Psoas muscle (tissue), 8 donors: ENCODE data around the gene INO80C. TPM values are rescaled to one million over a fixed set of nuclear protein-coding genes. Genes with fewer than 3 reads are reported as not detected.

ENCODE experiments used
- ATAC-seq, 4 donors: fragments of 200-7000 bp; cut with Tn5 transposase; one replicate each; pipeline ENCODE4 v1.9.1; 2020; ENCODE audit warnings: moderate library complexity in 3 of 4, mild to moderate bottlenecking in 2 of 4
- DNase-seq, 2 donors: peaks; one replicate each; pipeline ENCODE4 v3.0.0-alpha.2; 2020
- H3K27ac ChIP-seq: fragments of 200-600 bp; one replicate; pipeline ENCODE4 v1.8.0; 2022
- H3K27me3 ChIP-seq, 3 donors: fragments of 200-600 bp in 1 of 3; one replicate each; pipeline versions ENCODE4 v1.6.1 to v1.8.0; 2013 to 2022; ENCODE audit warnings: low read length in 2 of 3, mild to moderate bottlenecking in 2 of 3, moderate library complexity in 1 of 3; ENCODE audit not compliant: insufficient read depth in 3 of 3
- H3K36me3 ChIP-seq, 2 donors: fragments of 200-600 bp in 1 of 2; one replicate each; pipeline versions ENCODE4 v1.6.1 to v1.8.0; 2013 to 2022; ENCODE audit warnings: low read depth in 1 of 2, mild to moderate bottlenecking in 1 of 2, moderate library complexity in 1 of 2; ENCODE audit not compliant: insufficient read depth in 1 of 2
- H3K4me1 ChIP-seq: fragments of 200-600 bp; one replicate; pipeline ENCODE4 v1.8.0; 2022
- H3K4me3 ChIP-seq: fragments of 200-600 bp; one replicate; pipeline ENCODE4 v1.8.0; 2022; ENCODE audit warnings: mild to moderate bottlenecking
- H3K9me3 ChIP-seq: fragments of 200-600 bp; one replicate; pipeline ENCODE4 v1.8.0; 2022
- CTCF ChIP-seq: fragments of 200-600 bp; IDR thresholded peaks from one replicate; pipeline ENCODE4 v1.8.0; 2022; ENCODE audit warnings: antibody characterized with exemption
- WGBS, 3 donors: extraction: QIAGEN DNeasy Blood & Tissue Kit; methylation state at CpG; one replicate each; pipeline versions ENCODE4 v1.1.6 to v1.1.7; 2013; 5-methylcytosine and 5-hydroxymethylcytosine counted together
- intact Hi-C, 2 donors: fragments of 100-400 bp; cut with DNase I; formaldehyde crosslinking; loops; one replicate each; pipeline versions ENCODE4 v1.11.0 to v1.14.2; 2022
- polyA plus RNA-seq, 3 donors: library from polyadenylated mRNA; stranded (reverse); fragments of 200-250 nt; gene quantifications; one replicate each; pipeline ENCODE4 v1.2.3, GENCODE V29; 2013
- total RNA-seq, 4 donors: library from RNA; stranded (reverse); fragmentation: NEBNext Ultra II Directional in 2 of 4; extraction: Animal tissue kit (Norgen Biotek cat#: 25700) in 2 of 4; gene quantifications; one replicate each; pipeline versions ENCODE4 v1.2.1 to v1.2.4, GENCODE V29; 2021 to 2023
- donor health status: healthy with polysubstance abuse.
- donor health status: DM: no; HTN: no; CAD: no; lungs with moderate emphysema.
- donor health status: Bipolar disorder and iron deficiency.
- donor health status: healthy.
- donor health status: DM: yes; HTN: yes; CAD: no.
- donor health status: DM: no; HTN: no; CAD: no.
- donor health status: DM: no; HTN: no; CAD: no.
- donor health status: DM: yes; HTN: yes; CAD: no.

INO80C gene
- total and polyA plus RNA-seq, 7 donors, result 14.4 to 26.7 (median 21.1) TPM

DNA sequence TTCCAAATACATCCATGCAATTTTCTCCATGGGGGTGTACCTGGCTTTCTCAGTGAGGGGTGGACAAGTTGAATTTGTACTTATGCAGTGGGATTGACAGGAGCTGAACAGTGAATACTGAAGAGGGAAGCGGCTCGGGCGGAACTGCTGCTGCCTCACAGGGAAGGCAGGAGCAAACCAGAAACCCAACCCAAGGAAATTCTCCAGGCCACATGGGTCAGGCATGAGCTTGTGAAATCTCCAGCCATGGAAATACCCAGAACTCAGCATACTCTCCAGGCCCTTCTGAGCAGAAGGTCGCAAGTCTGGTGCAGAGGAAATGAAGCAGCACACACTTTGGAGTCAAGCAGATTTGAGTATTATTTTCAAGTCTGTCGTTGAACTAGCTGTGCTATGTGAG, 26.5 kb upstream of the INO80C start:
- H3K36me3 ChIP-seq, result no peaks in the 10 kb centered on the region
- no peak overlapping the region for H3K4me3 ChIP-seq
- ATAC-seq (peak in 3 of 4 donors; percentile 46 to 74 (median 54)), DNase-seq (no peak)
- H3K4me1 ChIP-seq, result peaks cover 39% of the 10 kb centered on the region
- no peaks in the 10 kb centered on the region for H3K27me3 ChIP-seq
- H3K27ac ChIP-seq, result peak overlapping the region; percentile 24
- H3K9me3 ChIP-seq, result no peaks in the 10 kb centered on the region
- intact Hi-C loops, result no loop called here
- TF ChIP-seq CTCF, result no peak
- 36 to 73% (median 58%) methylated on average over 5 of the region's 5 CpGs for WGBS, 3 donors

GRCh38 chr18:35522130-35522959, 24.6 kb upstream of the INO80C start:
- ATAC-seq (no peak), DNase-seq (no peak)
- no peaks in the 10 kb centered on the region for H3K36me3 ChIP-seq
- intact Hi-C loops, result no loop called here
- H3K4me3 ChIP-seq, result no peak overlapping the region
- TF ChIP-seq CTCF, result no peak
- H3K9me3 ChIP-seq, result no peaks in the 10 kb centered on the region
- peaks cover 39% of the 10 kb centered on the region for H3K4me1 ChIP-seq
- H3K27ac ChIP-seq, result no peak overlapping the region
- H3K27me3 ChIP-seq, result no peaks in the 10 kb centered on the region
- 72 to 74% (median 72%) methylated on average over 2 of the region's 2 CpGs for WGBS, 3 donors

DNA sequence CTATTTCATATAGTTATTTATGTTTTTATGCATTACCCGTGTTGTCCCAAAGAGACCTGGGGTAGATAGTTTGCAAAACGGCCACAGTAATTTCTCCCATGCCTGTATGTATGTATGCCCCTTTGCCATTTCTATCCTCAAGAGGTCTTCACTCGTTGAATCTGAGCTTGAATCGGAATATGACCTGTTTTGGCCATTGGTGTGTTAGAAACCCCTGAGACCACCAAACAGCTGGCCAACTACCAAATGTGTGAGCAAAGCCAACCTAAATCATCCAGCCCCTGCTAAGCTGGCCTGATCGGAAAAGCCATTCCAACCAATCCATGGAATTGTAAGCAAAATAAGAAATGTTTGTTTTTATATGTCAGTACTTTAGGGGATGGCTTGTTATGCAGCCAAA, 23.4 kb upstream of the INO80C start:
- Histone ChIP-seq H3K27me3 (no peaks in the 10 kb centered on the region), H3K27ac (no peak overlapping the region), H3K4me3 (no peak overlapping the region), H3K4me1 (peaks cover 32% of the 10 kb centered on the region), H3K9me3 (no peaks in the 10 kb centered on the region), H3K36me3 (no peaks in the 10 kb centered on the region)
- ATAC-seq (no peak), DNase-seq (no peak)
- intact Hi-C loops, result no loop called here
- no peak for TF ChIP-seq CTCF
- WGBS, 3 donors, result 76 to 86% (median 77%) methylated on average over 5 of the region's 5 CpGs

GRCh38 chr18:35519148-35519899, 21.6 kb upstream of the INO80C start:
- intact Hi-C loops, result loop anchor here in 1 of 2 donors (10.0 kb wide), 1 partner anchor 105 kb away; no protein-coding TSS in a partner anchor
- peaks cover 25% of the 10 kb centered on the region for H3K4me1 ChIP-seq
- H3K36me3 ChIP-seq, result no peaks in the 10 kb centered on the region
- DNase-seq, result no peak
- TF ChIP-seq CTCF, result no peak
- no peak for ATAC-seq
- no peak overlapping the region for H3K27ac ChIP-seq
- no peaks in the 10 kb centered on the region for H3K27me3 ChIP-seq
- 75 to 80% (median 76%) methylated on average over 7 of the region's 7 CpGs for WGBS, 3 donors
- no peak overlapping the region for H3K4me3 ChIP-seq
- H3K9me3 ChIP-seq, result no peaks in the 10 kb centered on the region
